ENCODE measurements around the gene SYCP2L.

GRCh38 chr6:10854922-10855632, 31.8 kb upstream of the SYCP2L start:
- TF ChIP-seq GATA3 (IDR thresholded peaks at IDR 0.05; ENCODE audit: low read depth, low read length) (no peak), GATA2 (IDR thresholded peaks at IDR 0.05; ENCODE audit: low read depth, low read length) (no peak)
